ENCODE measurements around the gene CYTH4. TPM values are rescaled to one million over a fixed set of nuclear protein-coding genes. Genes with fewer than 3 reads are reported as not detected.
A peak's percentile ranks its signal among the peaks of the same experiment; 100 is the strongest.

Gene CYTH4
- total and polyA plus RNA-seq, 2 of the 13 experiments (the other 11 are each of a cell fraction or from before 2014, with no cell fraction given) = not detected

DNA sequence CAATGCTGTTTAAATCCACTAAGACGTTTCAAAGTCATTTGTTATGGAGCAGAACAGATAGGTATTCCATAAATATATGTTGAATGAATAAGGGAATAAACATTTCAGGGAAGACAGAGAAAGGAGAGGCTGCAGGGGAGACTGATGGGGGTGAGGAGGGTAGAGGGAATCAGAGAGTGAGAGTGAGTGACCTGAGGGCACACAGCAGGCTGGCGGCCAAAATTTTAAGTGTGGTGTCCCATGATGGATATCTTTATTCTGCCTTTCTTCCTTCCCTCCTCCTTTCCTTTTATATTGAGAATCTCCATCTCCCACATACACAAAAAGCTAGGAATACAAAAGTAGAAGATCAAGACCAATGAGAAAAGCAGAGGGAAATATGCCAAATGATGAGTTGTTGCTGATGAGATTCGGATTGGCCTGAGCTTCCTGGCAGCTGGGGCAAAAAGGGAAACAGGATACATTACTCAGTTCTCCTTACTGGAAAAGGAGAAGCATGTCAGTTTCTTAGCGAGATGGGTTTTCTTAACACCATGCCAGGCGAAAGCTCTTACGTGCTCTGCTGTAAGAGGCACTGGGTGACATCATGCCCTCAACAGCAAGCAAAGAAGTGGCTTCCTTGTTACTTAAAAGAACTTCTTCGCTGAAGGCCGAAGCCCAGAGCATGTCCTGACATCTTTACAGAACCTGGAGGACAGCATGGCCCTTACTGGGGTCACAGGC, 11.2 kb upstream of the CYTH4 start:
- no peaks in the 10 kb centered on the region for H4K20me1 ChIP-seq (ENCODE audit: insufficient read depth, low read length)
- H3K4me1 ChIP-seq (ENCODE audit: insufficient read depth, low read length) = 0 out of 2 replicates have a peak, but pooled peaks cover 6% of the 10 kb centered on the region
- intact Hi-C loops (cut with micrococcal nuclease; ENCODE audit: unreplicated experiment) (no loop called here), in situ Hi-C loops (cut with HindIII; ENCODE audit: extremely low pct_ligation_motif_present, low pct_unique_long_range_greater_than_20kb) (no loop called here)
- ChIA-PET POLR2A (no interaction called here), CTCF (ENCODE audit: low intra/inter-chr PET ratio, low total read pairs) (no interaction called here)
- H3K4me3 ChIP-seq (replicated peaks in 1 of 3; ENCODE audit: insufficient read depth in 1 of 3, low read depth in 2 of 3, low read length in 3 of 3) = no peak overlapping the region
- no peak for FAIRE-seq
- no peak overlapping the region for H2AFZ ChIP-seq (ENCODE audit: low read length)
- H3K27me3 ChIP-seq (ENCODE audit: control insufficient read depth in 1 of 2, insufficient read depth in 2 of 2, low read length in 2 of 2) = peaks cover 3 to 51% of the 10 kb centered on the region in 2 experiments; a peak in 4 of 5 replicates
- WGBS (ENCODE audit: low lambda C conversion rate) = 20% methylated on average over 8 of the region's 8 CpGs
- no peak for DNase-seq (ENCODE audit: low spot score)
- no peaks in the 10 kb centered on the region for H3K79me2 ChIP-seq (ENCODE audit: insufficient read depth, low read length)
- H3K9ac ChIP-seq (ENCODE audit: insufficient read depth, low read depth, low read length) = no peak overlapping the region
- no TSS peak for BruUV-seq (replicated peaks)
- ATAC-seq = no peak
- H3K36me3 ChIP-seq (replicated peaks in 1 of 2; ENCODE audit: control insufficient read depth in 1 of 2, insufficient read depth in 2 of 2, low read length in 2 of 2) = no peaks in the 10 kb centered on the region
- H3K4me2 ChIP-seq (ENCODE audit: low read depth, low read length) = no peak overlapping the region
- H3K27ac ChIP-seq (ENCODE audit: extremely low read length, insufficient read depth, low read length) = no peak overlapping the region
- no peaks in the 10 kb centered on the region for H3K9me3 ChIP-seq (ENCODE audit: low read length)
- TF ChIP-seq EHMT2 (IDR thresholded peaks at IDR 0.05; ENCODE audit: borderline replicate concordance, low read depth, low read length) = no peak
- TF ChIP-seq ZFP36L2 (CRISPR knock-in tag; IDR thresholded peaks at IDR 0.05) = no peak
- TF ChIP-seq ZEB1 (IDR thresholded peaks at IDR 0.05; ENCODE audit: insufficient replicate concordance, low read depth) = no peak

- Histone ChIP-seq H3K9ac (ENCODE audit: insufficient read depth, low read depth, low read length) (no peak overlapping the region), H3K27ac (ENCODE audit: extremely low read length, insufficient read depth, low read length) (no peak overlapping the region), H3K27me3 (ENCODE audit: control insufficient read depth in 1 of 2, insufficient read depth in 2 of 2, low read length in 2 of 2) (peaks cover 2 to 49% of the 10 kb centered on the region in 2 experiments; a peak in 4 of 5 replicates), H3K4me3 (replicated peaks in 1 of 3; ENCODE audit: insufficient read depth in 1 of 3, low read depth in 2 of 3, low read length in 3 of 3) (no peak overlapping the region), H3K36me3 (replicated peaks in 1 of 2; ENCODE audit: control insufficient read depth in 1 of 2, insufficient read depth in 2 of 2, low read length in 2 of 2) (no peaks in the 10 kb centered on the region), H3K4me2 (ENCODE audit: low read depth, low read length) (no peak overlapping the region), H3K79me2 (ENCODE audit: insufficient read depth, low read length) (no peaks in the 10 kb centered on the region), H3K4me1 (ENCODE audit: insufficient read depth, low read length) (no peaks in the 10 kb centered on the region; the same call in 1 of the 2 replicates), H2AFZ (ENCODE audit: low read length) (no peak overlapping the region), H4K20me1 (ENCODE audit: insufficient read depth, low read length) (no peaks in the 10 kb centered on the region), H3K9me3 (ENCODE audit: low read length) (no peaks in the 10 kb centered on the region)
- intact Hi-C loops (cut with micrococcal nuclease; ENCODE audit: unreplicated experiment) = no loop called here
- CTCF ChIA-PET (ENCODE audit: low intra/inter-chr PET ratio, low total read pairs) = no interaction called here
- WGBS (ENCODE audit: low lambda C conversion rate) = 8% methylated on average over 12 of the region's 17 CpGs
- TF ChIP-seq ZNF629 (CRISPR knock-in tag; conservative IDR thresholded peaks at IDR 0.05) (0 out of 2 replicates have a peak, but pooled peaks have one; percentile 9), ZFY (CRISPR knock-in tag; IDR thresholded peaks at IDR 0.05) (no peak), ELK4 (CRISPR knock-in tag; IDR thresholded peaks at IDR 0.05; ENCODE audit: borderline replicate concordance) (no peak), SMAD9 (CRISPR knock-in tag; IDR thresholded peaks at IDR 0.05) (no peak), ZEB1 (IDR thresholded peaks at IDR 0.05; ENCODE audit: insufficient replicate concordance, low read depth) (no peak)
- TF ChIP-seq, protein P1, sequence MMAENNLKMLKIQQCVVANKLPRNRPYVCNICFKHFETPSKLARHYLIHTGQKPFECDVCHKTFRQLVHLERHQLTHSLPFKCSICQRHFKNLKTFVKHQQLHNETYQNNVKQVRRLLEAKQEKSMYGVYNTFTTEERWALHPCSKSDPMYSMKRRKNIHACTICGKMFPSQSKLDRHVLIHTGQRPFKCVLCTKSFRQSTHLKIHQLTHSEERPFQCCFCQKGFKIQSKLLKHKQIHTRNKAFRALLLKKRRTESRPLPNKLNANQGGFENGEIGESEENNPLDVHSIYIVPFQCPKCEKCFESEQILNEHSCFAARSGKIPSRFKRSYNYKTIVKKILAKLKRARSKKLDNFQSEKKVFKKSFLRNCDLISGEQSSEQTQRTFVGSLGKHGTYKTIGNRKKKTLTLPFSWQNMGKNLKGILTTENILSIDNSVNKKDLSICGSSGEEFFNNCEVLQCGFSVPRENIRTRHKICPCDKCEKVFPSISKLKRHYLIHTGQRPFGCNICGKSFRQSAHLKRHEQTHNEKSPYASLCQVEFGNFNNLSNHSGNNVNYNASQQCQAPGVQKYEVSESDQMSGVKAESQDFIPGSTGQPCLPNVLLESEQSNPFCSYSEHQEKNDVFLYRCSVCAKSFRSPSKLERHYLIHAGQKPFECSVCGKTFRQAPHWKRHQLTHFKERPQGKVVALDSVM (CRISPR knock-in tag; IDR thresholded peaks at IDR 0.05) = peak; percentile 43; the same call in 1 of the 2 replicates
- TF ChIP-seq, protein P2, sequence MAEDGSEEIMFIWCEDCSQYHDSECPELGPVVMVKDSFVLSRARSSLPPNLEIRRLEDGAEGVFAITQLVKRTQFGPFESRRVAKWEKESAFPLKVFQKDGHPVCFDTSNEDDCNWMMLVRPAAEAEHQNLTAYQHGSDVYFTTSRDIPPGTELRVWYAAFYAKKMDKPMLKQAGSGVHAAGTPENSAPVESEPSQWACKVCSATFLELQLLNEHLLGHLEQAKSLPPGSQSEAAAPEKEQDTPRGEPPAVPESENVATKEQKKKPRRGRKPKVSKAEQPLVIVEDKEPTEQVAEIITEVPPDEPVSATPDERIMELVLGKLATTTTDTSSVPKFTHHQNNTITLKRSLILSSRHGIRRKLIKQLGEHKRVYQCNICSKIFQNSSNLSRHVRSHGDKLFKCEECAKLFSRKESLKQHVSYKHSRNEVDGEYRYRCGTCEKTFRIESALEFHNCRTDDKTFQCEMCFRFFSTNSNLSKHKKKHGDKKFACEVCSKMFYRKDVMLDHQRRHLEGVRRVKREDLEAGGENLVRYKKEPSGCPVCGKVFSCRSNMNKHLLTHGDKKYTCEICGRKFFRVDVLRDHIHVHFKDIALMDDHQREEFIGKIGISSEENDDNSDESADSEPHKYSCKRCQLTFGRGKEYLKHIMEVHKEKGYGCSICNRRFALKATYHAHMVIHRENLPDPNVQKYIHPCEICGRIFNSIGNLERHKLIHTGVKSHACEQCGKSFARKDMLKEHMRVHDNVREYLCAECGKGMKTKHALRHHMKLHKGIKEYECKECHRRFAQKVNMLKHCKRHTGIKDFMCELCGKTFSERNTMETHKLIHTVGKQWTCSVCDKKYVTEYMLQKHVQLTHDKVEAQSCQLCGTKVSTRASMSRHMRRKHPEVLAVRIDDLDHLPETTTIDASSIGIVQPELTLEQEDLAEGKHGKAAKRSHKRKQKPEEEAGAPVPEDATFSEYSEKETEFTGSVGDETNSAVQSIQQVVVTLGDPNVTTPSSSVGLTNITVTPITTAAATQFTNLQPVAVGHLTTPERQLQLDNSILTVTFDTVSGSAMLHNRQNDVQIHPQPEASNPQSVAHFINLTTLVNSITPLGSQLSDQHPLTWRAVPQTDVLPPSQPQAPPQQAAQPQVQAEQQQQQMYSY (CRISPR knock-in tag; IDR thresholded peaks at IDR 0.05) = 0 out of 2 replicates have a peak, but pooled peaks have one; percentile 29
- no peak for DNase-seq (ENCODE audit: low spot score)
- BruUV-seq (replicated peaks) = no TSS peak
- in situ Hi-C loops (cut with HindIII; ENCODE audit: extremely low pct_ligation_motif_present, low pct_unique_long_range_greater_than_20kb) = no loop called here
- no peak for ATAC-seq
- POLR2A ChIA-PET = no interaction called here
- FAIRE-seq = no peak
These were observed 9.0 kb upstream of the CYTH4 start for GRCh38 chr22:37273126-37273845.
